ENCODE measurements around the gene ANHX. TPM values are rescaled to one million over a fixed set of nuclear protein-coding genes. Genes with fewer than 3 reads are reported as not detected.

The ANHX gene
- total and polyA plus RNA-seq, 5 experiments from 2014 or later, result not detected

DNA sequence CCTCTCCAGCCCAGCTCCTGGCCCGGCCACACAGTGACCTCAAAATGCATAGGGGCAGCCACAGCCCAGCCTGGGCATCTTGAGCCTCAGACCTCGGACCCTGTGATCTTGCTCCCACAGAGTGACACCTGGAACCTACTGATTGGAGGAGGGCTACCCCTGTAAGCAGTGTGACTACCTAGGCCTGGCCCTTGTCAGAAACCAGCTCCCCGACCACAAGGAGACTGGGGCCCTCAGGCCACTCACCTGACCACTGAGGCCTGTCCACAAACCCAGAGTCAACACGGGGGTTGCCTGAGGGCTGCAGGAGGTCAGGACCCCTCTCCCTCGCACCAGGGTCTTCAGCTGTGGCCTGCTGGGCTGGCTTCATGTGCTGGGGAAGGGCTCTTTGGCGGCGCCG is 9.0 kb downstream of the ANHX start:
- Mint-ChIP-seq H3K4me3 (no peak overlapping the region), H3K36me3 (peaks cover 0 to 6% (median 0%) of the 10 kb centered on the region in 3 donors), H3K27ac (no peak overlapping the region), H3K4me1 (peaks cover 0 to 3% (median 0%) of the 10 kb centered on the region in 4 donors), H3K9me3 (peaks cover 0 to 41% (median 21%) of the 10 kb centered on the region in 9 donors), H3K27me3 (peaks cover 0 to 24% (median 3%) of the 10 kb centered on the region in 5 donors)
- POLR2A ChIA-PET, result no interaction called here
- DNase-seq, result no peak
- ATAC-seq, result no peak

DNA sequence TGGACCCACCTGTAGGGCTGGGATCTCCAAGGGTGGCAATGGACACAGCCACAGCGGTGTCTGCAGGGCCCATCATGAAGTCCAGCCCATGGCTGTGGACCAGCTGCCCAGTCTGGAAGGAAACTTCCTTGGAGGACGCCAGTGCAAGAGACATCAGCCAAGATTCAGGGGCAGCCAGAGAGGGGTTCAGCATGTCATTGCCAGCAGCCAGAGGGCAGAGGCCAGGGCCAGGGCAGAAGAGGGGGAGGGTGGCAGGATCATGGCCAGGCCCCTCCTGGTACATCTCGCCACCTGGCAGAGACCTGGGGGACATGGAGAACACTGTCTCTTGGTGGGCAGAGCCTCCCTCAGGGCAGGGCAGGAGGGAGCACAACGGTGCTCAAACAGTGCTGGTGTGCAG is 10.2 kb downstream of the ANHX start:
- ATAC-seq, result no peak
- POLR2A ChIA-PET, result no interaction called here
- H3K4me1 Mint-ChIP-seq, result peaks cover 0 to 3% (median 0%) of the 10 kb centered on the region in 4 donors
- H3K27ac Mint-ChIP-seq, result no peak overlapping the region
- H3K4me3 Mint-ChIP-seq, result no peak overlapping the region
- DNase-seq, result no peak
- H3K27me3 Mint-ChIP-seq, result peaks cover 0 to 24% (median 3%) of the 10 kb centered on the region in 5 donors
- H3K36me3 Mint-ChIP-seq, result peaks cover 0 to 6% (median 0%) of the 10 kb centered on the region in 3 donors
- peaks cover 0 to 50% (median 22%) of the 10 kb centered on the region in 9 donors for H3K9me3 Mint-ChIP-seq

DNA sequence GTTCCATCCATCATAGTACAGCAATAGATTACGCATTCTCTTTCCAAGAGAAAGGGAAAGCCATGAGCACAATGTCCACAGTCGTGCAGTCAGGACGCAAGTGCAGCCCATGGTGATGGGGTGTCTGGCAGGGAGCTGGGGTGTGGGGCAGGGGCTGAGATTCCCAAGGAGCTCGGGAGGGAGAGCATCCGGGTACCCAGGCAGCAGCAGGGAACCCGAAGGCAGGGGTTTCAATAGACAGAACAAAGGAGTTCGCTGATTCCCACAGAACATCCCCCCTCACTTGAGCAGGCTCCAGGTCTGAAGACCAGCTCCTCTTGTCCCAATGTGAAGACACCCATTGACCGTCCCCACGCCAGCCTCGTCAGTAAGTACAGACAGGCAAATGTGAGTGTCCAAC is 13.5 kb downstream of the ANHX start:
- POLR2A ChIA-PET, result no interaction called here

DNA sequence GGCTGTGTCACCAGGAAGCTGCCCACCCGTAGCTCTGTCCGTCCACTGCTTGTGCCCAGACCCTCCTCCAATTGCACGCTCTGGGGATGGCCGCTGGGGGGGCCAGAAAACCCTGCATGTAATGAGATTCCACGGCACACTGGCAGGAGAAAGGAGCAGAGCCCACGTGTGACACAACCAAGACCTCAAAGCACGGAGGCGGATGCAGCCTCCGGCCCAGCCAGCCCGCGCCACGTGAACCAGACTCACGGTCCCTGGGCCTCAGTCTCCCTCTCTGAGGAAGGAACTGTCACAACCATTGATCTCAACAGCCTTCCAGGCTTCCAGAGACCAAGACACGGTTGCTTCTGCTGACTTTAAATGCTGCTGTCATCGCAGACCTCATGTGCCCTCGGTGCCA is 14.4 kb downstream of the ANHX start:
- H3K36me3 Mint-ChIP-seq, result peaks cover 7 to 29% (median 21%) of the 10 kb centered on the region in 3 donors
- POLR2A ChIA-PET, result no interaction called here
- H3K4me3 Mint-ChIP-seq, result no peak overlapping the region
- H3K9me3 Mint-ChIP-seq, result peaks cover 4 to 83% (median 34%) of the 10 kb centered on the region in 9 donors
- no peak for ATAC-seq
- H3K4me1 Mint-ChIP-seq, result no peaks in the 10 kb centered on the region
- no peak overlapping the region for H3K27ac Mint-ChIP-seq
- no peak for DNase-seq
- peaks cover 0 to 14% (median 2%) of the 10 kb centered on the region in 5 donors for H3K27me3 Mint-ChIP-seq

More for the DNA sequence above, 13.5 kb downstream of the ANHX start:
- H3K27ac Mint-ChIP-seq, result no peak overlapping the region
- DNase-seq, result no peak
- no peaks in the 10 kb centered on the region for H3K4me1 Mint-ChIP-seq
- no peak overlapping the region for H3K4me3 Mint-ChIP-seq
- H3K36me3 Mint-ChIP-seq, result peaks cover 5 to 29% (median 20%) of the 10 kb centered on the region in 3 donors
- ATAC-seq, result no peak
- peaks cover 4 to 76% (median 34%) of the 10 kb centered on the region in 9 donors for H3K9me3 Mint-ChIP-seq
- peaks cover 0 to 14% (median 2%) of the 10 kb centered on the region in 5 donors for H3K27me3 Mint-ChIP-seq

DNA sequence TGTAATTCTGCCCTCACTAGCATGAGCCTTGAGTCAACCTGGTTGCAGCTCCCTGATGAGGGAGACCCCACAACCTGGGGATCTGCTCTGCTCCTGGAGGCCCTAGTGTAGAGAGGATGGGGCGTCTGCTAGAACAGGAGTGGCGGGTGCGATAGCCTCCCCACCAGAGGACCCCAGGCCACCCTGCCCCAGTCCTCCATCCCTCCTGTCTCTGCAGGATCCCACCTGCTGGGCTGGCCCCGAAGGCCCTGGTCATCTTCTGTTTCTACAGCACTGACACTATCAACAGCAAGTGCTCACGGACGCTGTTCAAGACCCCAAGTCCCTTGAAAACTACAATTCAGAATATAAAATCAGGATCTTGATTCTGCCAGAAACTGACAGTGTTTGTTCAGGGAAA is 15.2 kb downstream of the ANHX start:
- Mint-ChIP-seq H3K4me3 (no peak overlapping the region), H3K36me3 (peaks cover 7 to 29% (median 26%) of the 10 kb centered on the region in 3 donors), H3K9me3 (peaks cover 4 to 89% (median 34%) of the 10 kb centered on the region in 9 donors), H3K27me3 (peaks cover 0 to 14% (median 2%) of the 10 kb centered on the region in 5 donors), H3K27ac (peak overlapping the region in 1 of 10 donors; percentile 11), H3K4me1 (no peaks in the 10 kb centered on the region)
- DNase-seq, result no peak
- POLR2A ChIA-PET, result no interaction called here
- no peak for ATAC-seq

DNA sequence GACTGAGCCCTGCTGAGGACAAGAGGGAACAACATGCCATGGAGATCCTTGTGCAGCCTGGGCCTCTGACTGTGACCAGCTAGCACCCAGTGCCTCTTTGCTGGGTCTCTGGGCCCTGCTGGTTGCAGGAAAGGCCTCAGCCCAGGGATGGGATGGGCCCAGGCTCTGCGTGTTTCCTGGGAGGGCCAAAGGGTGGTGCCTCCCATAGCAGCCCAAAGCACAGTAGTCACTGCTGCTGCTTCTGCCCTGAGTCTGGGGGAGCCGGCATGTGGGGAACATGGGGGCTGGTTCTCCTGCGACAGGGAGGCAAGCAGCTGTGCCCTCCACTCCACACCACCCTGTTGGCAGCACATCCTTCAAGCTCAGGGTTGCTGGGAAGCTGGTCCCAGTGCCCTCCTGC is 18.5 kb downstream of the ANHX start:
- POLR2A ChIA-PET, result no interaction called here
- H3K9me3 Mint-ChIP-seq, result peaks cover 6 to 95% (median 53%) of the 10 kb centered on the region in 9 donors
- no peak overlapping the region for H3K4me3 Mint-ChIP-seq
- peaks cover 7 to 42% (median 39%) of the 10 kb centered on the region in 3 donors for H3K36me3 Mint-ChIP-seq
- peaks cover 0 to 14% (median 2%) of the 10 kb centered on the region in 5 donors for H3K27me3 Mint-ChIP-seq
- ATAC-seq (no peak), DNase-seq (no peak)
- no peaks in the 10 kb centered on the region for H3K4me1 Mint-ChIP-seq
- no peak overlapping the region for H3K27ac Mint-ChIP-seq

DNA sequence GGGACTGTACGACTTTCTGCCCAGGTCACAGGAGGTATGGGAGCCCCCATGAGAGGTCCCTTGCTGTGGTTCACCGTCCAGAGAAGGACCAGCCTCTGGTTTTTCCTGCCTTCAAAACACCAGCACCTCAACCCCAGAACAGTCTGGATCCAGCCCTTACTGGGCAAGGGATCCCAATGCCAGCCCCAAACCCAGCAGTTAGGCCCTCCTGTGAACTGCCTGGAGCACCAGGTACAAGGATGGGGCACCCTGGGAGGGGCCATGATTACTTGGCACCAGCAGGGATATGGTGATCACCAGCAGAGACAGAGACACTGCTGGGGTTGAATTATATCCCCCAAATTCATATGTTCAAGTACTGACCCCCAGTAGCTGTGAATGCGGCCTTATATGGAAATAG is 20.0 kb downstream of the ANHX start:
- no peak for ATAC-seq
- Mint-ChIP-seq H3K9me3 (peaks cover 8 to 97% (median 61%) of the 10 kb centered on the region in 9 donors), H3K27me3 (peaks cover 0 to 14% (median 2%) of the 10 kb centered on the region in 5 donors), H3K4me3 (no peak overlapping the region), H3K4me1 (no peaks in the 10 kb centered on the region), H3K36me3 (peaks cover 7 to 50% (median 40%) of the 10 kb centered on the region in 3 donors), H3K27ac (no peak overlapping the region)
- POLR2A ChIA-PET, result no interaction called here
- no peak for DNase-seq

- POLR2A ChIA-PET, result no interaction called here
- H3K4me3 Mint-ChIP-seq, result peak overlapping the region in 1 of 10 donors; percentile 40
- no peaks in the 10 kb centered on the region for H3K27me3 Mint-ChIP-seq
- ATAC-seq (no peak), DNase-seq (no peak)
- H3K36me3 Mint-ChIP-seq, result peaks cover 19 to 60% (median 52%) of the 10 kb centered on the region in 3 donors
- no peak overlapping the region for H3K27ac Mint-ChIP-seq
- no peaks in the 10 kb centered on the region for H3K4me1 Mint-ChIP-seq
- H3K9me3 Mint-ChIP-seq, result peaks cover 0 to 97% (median 44%) of the 10 kb centered on the region in 9 donors
Observed at GRCh38 chr12:133206390-133206789, 29.3 kb downstream of the ANHX start.

- Mint-ChIP-seq H3K36me3 (peaks cover 40 to 77% (median 58%) of the 10 kb centered on the region in 3 donors), H3K27ac (no peak overlapping the region), H3K4me1 (no peaks in the 10 kb centered on the region), H3K9me3 (peaks cover 0 to 95% (median 58%) of the 10 kb centered on the region in 9 donors), H3K27me3 (no peaks in the 10 kb centered on the region), H3K4me3 (peak overlapping the region in 1 of 10 donors; percentile 34)
- POLR2A ChIA-PET, result interaction anchor here (1.5 kb wide), 1 partner anchor 13 kb away, joined by 4 read pairs; no protein-coding TSS in a partner anchor
- DNase-seq (no peak), ATAC-seq (no peak)
Observed at GRCh38 chr12:133204264-133204603, 31.4 kb downstream of the ANHX start.

GRCh38 chr12:133203344-133204263 is 32.1 kb downstream of the ANHX start:
- Mint-ChIP-seq H3K4me3 (peak overlapping the region in 3 of 10 donors; percentile 7 to 64 (median 34)), H3K27ac (peak overlapping the region in 2 of 10 donors; percentile 29 to 67), H3K36me3 (peaks cover 43 to 79% (median 57%) of the 10 kb centered on the region in 3 donors)

DNA sequence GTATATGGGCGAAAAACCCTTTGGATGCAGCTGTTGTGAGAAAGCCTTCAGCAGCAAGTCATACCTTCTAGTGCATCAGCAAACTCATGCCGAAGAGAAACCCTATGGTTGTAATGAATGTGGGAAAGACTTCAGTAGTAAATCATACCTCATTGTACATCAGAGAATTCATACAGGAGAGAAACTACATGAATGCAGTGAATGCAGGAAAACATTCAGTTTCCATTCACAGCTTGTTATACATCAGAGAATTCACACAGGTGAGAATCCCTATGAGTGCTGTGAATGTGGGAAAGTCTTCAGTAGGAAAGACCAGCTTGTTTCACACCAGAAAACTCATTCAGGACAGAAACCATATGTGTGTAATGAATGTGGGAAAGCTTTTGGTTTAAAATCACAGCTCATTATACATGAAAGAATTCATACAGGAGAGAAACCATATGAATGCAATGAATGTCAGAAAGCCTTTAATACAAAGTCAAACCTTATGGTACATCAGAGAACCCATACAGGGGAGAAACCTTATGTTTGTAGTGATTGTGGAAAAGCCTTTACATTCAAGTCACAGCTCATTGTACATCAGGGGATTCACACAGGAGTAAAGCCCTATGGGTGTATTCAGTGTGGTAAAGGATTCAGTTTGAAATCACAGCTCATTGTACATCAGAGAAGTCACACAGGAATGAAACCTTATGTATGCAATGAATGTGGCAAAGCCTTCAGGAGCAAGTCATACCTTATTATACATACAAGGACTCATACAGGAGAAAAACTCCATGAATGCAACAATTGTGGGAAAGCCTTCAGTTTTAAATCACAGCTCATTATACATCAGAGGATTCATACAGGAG is 33.0 kb downstream of the ANHX start:
- H3K27me3 Mint-ChIP-seq, result no peaks in the 10 kb centered on the region
- POLR2A ChIA-PET, result interaction anchor here (0.7 to 1.6 kb wide), 5 partner anchors 11 to 216 kb away, joined by 3 to 4 read pairs (median 4); partner anchors contain the start of genes ZNF10, ZNF26 and ZNF891
- H3K4me3 Mint-ChIP-seq, result peak overlapping the region in 3 of 10 donors; percentile 7 to 64 (median 20)
- H3K36me3 Mint-ChIP-seq, result peaks cover 46 to 78% (median 54%) of the 10 kb centered on the region in 3 donors
- DNase-seq, result peak in 1 of 10 donors; percentile 8
- ATAC-seq, result no peak
- H3K9me3 Mint-ChIP-seq, result peaks cover 0 to 87% (median 54%) of the 10 kb centered on the region in 9 donors
- no peaks in the 10 kb centered on the region for H3K4me1 Mint-ChIP-seq
- H3K27ac Mint-ChIP-seq, result peak overlapping the region in 2 of 10 donors; percentile 29 to 67

More at GRCh38 chr12:133203344-133204263, 32.1 kb downstream of the ANHX start:
- Mint-ChIP-seq H3K4me1 (no peaks in the 10 kb centered on the region), H3K27me3 (no peaks in the 10 kb centered on the region), H3K9me3 (peaks cover 0 to 92% (median 57%) of the 10 kb centered on the region in 9 donors)
- POLR2A ChIA-PET, result interaction anchor here (0.9 to 1.6 kb wide), 3 partner anchors 12 to 217 kb away, joined by 3 to 4 read pairs (median 4); partner anchors contain the start of gene ZNF26
- no peak for ATAC-seq
- DNase-seq, result peak in 1 of 10 donors; percentile 22

- Mint-ChIP-seq H3K9me3 (peaks cover 0 to 84% (median 54%) of the 10 kb centered on the region in 9 donors), H3K4me1 (no peaks in the 10 kb centered on the region), H3K27me3 (no peaks in the 10 kb centered on the region), H3K4me3 (no peak overlapping the region), H3K27ac (no peak overlapping the region), H3K36me3 (peaks cover 46 to 75% (median 50%) of the 10 kb centered on the region in 3 donors)
- ATAC-seq (no peak), DNase-seq (no peak)
- POLR2A ChIA-PET, result interaction anchor here (0.7 to 0.9 kb wide), 2 partner anchors 71 to 100 kb away, joined by 3 to 4 read pairs; partner anchors contain the start of genes ZNF10 and ZNF891
Observed at GRCh38 chr12:133201888-133202287, 33.8 kb downstream of the ANHX start.

Data from naive thymus-derived CD8-positive, alpha-beta T cell (primary cell).